ENCODE results near the gene CEP112.

DNA sequence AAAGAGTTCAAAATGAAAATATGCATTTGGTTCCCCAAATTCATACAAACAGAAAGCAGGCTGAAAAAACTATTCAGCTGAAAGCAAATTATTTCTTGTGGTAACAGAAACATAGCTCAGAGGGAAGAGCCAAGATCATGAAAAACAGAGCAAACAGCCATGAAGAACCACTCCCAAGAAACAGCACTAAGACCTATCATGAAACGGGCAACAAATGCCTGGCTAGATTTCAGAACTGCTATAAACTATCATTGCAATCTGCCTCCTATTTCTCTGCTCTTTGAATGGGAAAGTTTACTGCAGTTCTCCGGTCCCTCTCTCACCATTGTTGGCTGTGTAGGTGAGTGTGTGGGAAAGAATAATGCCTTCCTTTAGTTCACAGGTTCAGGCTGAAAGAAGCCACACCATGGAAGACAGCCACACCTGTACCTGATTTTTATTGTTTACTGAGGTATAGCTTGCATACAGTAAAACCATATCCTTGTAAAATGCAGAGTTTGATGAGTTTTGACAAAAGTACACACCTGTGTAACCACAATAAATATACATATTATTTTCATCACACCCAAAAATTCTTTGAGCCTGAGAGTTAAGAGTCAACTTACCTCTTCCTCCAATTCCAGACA lies 48.2 kb downstream of the CEP112 start:
- TF ChIP-seq CTCF (IDR thresholded peaks at IDR 0.05), result no peak
- TF ChIP-seq POLR2AphosphoS5 (IDR thresholded peaks at IDR 0.05), result no peak
- no peak for TF ChIP-seq POLR2A (IDR thresholded peaks at IDR 0.05)
